A673 (cell line): ENCODE data around the gene AKNA. TPM values are rescaled to one million over a fixed set of nuclear protein-coding genes. Genes with fewer than 3 reads are reported as not detected.
"Not testable (repeated sequence)": the region's sequence is repeated elsewhere in the genome, so short reads cannot be mapped to it uniquely, and the experiment has no call there.

Experiments used
- BruUV-seq: library from RNA; stranded (reverse); fragments of 400-500 nt; replicated peaks from 2 replicates; lab custom pipeline; 2021; lab: Mats Ljungman, UMichigan
- CTCF ChIA-PET: fragments of 300-600 bp; sonication (Branson Sonifier 250); formaldehyde crosslinking; loops from one replicate; lab custom pipeline; 2022; ENCODE audit warnings: antibody characterized with exemption; lab: Charles Lee
- POLR2A ChIA-PET: fragments of 300-600 bp; sonication (Branson Sonifier 250); formaldehyde crosslinking; loops from one replicate; lab custom pipeline; 2022; ENCODE audit warnings: antibody characterized with exemption; ENCODE audit not compliant: low non-redundant PET; lab: Charles Lee
- DNase-seq: peaks from one replicate; pipeline ENCODE4 v3.0.0-alpha.2; 2015; ENCODE audit warnings: low spot score
- H3K27ac ChIP-seq: fragments of 200-600 bp; sonication (generic); 2 replicates; pipeline ENCODE4 v1.5.1; 2016; ENCODE audit warnings: mixed run types, low read depth, mild to moderate bottlenecking, mixed read lengths, antibody characterized with exemption, low read length; ENCODE audit not compliant: poor library complexity, severe bottlenecking
- H3K27me3 ChIP-seq: fragments of 200-600 bp; sonication (generic); replicated peaks from 2 replicates; pipeline ENCODE4 v1.6.1; 2017; ENCODE audit warnings: mixed run types, low read depth, mild to moderate bottlenecking, mixed read lengths, antibody characterized with exemption, low read length; ENCODE audit not compliant: insufficient read depth, poor library complexity
- H3K36me3 ChIP-seq: fragments of 200-600 bp; sonication (generic); 2 replicates; pipeline ENCODE4 v1.6.1; 2016; ENCODE audit warnings: mixed run types, mild to moderate bottlenecking, mixed read lengths, antibody characterized with exemption, low read length; ENCODE audit not compliant: insufficient read depth, poor library complexity, severe bottlenecking
- H3K4me1 ChIP-seq: fragments of 200-600 bp; sonication (generic); 2 replicates; pipeline ENCODE4 v1.6.1; 2017; ENCODE audit warnings: mixed run types, mild to moderate bottlenecking, mixed read lengths, antibody characterized with exemption, low read length; ENCODE audit not compliant: insufficient read depth, poor library complexity, severe bottlenecking
- H3K4me3 ChIP-seq: fragments of 200-600 bp; sonication (generic); 2 replicates; pipeline ENCODE4 v1.5.1; 2016; ENCODE audit warnings: low read depth, mixed run types, mild to moderate bottlenecking, mixed read lengths, low read length; ENCODE audit not compliant: poor library complexity, severe bottlenecking
- H3K9me3 ChIP-seq: fragments of 200-600 bp; sonication (generic); 2 replicates; pipeline ENCODE4 v1.6.1; 2016; ENCODE audit warnings: mixed run types, low read depth, mild to moderate bottlenecking, mixed read lengths, antibody characterized with exemption, low read length; ENCODE audit not compliant: poor library complexity, severe bottlenecking
- EZH2 ChIP-seq: fragments of 200-600 bp; sonication (generic); IDR thresholded peaks from 2 replicates; pipeline ENCODE4 v1.6.1; 2017; ENCODE audit warnings: borderline replicate concordance, low read depth, mild to moderate bottlenecking, mixed read lengths, antibody characterized with exemption, low read length; ENCODE audit not compliant: poor library complexity, severe bottlenecking
- intact Hi-C: fragments of 100-400 bp; cut with micrococcal nuclease; formaldehyde crosslinking; loops from one replicate; pipeline ENCODE4 v1.10.0; 2022; ENCODE audit not compliant: unreplicated experiment
- total RNA-seq: library from RNA; stranded (reverse); gene quantifications from 2 replicates; pipeline ENCODE4 v1.2.3, GENCODE V29; 2021
- TF ChIP-seq, protein P1 (sequence below): fragments of 300-800, 200-600 bp; sonication (generic); conservative IDR thresholded peaks from 2 replicates; pipeline ENCODE4 v1.5.1; 2017; ENCODE audit warnings: low read depth, mild to moderate bottlenecking, antibody characterized with exemption, low read length, moderate library complexity, mixed read lengths

Gene AKNA
- total RNA-seq, 1 experiment from 2014 or later, result 20.4 TPM

DNA sequence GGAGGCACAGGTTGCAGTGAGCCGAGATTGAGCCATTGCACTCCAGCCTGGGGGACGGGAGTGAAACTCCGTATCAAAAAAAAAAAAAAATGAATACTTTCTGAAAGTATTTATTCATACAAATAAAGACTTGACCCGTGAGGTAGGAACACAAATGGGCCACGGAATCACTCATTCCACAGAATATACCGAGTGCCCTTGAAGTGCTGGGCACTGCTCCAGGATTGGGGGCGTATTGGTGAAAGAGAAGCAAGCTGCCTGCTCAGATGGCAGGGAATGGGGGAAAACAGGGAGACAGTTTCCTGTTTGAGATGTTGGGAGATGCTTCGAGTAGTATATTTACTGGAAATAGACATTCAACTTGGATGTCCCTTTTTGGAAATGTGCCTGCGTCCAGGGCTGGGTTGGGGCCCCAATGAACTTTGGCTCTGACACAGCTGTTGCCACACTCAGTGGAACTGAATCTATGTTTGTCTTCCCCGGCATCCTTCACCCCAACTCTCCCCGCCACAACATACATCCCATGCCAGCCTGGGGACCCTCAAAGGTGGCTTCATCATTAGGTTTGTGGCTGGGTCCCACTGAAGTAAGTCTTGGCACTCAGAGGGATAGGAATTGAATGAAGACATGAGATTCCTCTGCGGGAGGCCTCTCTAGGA is 65.5 kb downstream of the AKNA start:
- BruUV-seq, H3K9me3 ChIP-seq, DNase-seq, POLR2A ChIA-PET, H3K4me1 ChIP-seq, H3K27ac ChIP-seq, intact Hi-C loops, H3K36me3 ChIP-seq, H3K4me3 ChIP-seq, CTCF ChIA-PET, H3K27me3 ChIP-seq: not testable (repeated sequence)

- no TSS peak for BruUV-seq
Measured at GRCh38 chr9:114321759-114322158, 66.0 kb downstream of the AKNA start.

DNA sequence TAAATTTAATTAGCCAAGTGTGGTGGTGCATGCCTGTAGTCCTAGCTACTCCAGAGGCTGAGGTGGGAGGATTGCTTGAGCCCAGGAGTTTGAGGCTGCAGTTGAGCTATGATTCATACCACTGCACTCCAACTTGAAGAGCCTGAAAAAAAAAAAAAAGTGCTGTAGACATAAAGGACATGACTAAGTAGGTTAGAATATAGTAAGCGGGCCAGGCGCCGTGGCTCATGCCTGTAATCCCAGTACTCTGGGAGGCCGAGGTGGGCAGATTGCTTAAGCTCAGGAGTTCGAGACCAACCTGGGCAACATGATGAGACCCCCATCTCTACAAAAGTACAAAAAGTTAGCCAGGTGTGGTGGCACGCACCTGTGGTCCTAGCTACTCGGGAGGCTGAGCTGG is 67.1 kb downstream of the AKNA start:
- CTCF ChIA-PET, H3K4me1 ChIP-seq, H3K27me3 ChIP-seq, H3K4me3 ChIP-seq, H3K27ac ChIP-seq, DNase-seq, H3K36me3 ChIP-seq, intact Hi-C loops, BruUV-seq, H3K9me3 ChIP-seq, POLR2A ChIA-PET: not testable (repeated sequence)

More at GRCh38 chr9:114321759-114322158, 66.0 kb downstream of the AKNA start:
- Histone ChIP-seq H3K9me3 (no peaks in the 10 kb centered on the region), H3K4me1 (peaks cover 4% of the 10 kb centered on the region), H3K4me3 (no peak overlapping the region), H3K27ac (no peak overlapping the region), H3K27me3 (no peaks in the 10 kb centered on the region), H3K36me3 (no peaks in the 10 kb centered on the region)
- ChIA-PET CTCF (no interaction called here), POLR2A (no interaction called here)
- TF ChIP-seq, protein P1, sequence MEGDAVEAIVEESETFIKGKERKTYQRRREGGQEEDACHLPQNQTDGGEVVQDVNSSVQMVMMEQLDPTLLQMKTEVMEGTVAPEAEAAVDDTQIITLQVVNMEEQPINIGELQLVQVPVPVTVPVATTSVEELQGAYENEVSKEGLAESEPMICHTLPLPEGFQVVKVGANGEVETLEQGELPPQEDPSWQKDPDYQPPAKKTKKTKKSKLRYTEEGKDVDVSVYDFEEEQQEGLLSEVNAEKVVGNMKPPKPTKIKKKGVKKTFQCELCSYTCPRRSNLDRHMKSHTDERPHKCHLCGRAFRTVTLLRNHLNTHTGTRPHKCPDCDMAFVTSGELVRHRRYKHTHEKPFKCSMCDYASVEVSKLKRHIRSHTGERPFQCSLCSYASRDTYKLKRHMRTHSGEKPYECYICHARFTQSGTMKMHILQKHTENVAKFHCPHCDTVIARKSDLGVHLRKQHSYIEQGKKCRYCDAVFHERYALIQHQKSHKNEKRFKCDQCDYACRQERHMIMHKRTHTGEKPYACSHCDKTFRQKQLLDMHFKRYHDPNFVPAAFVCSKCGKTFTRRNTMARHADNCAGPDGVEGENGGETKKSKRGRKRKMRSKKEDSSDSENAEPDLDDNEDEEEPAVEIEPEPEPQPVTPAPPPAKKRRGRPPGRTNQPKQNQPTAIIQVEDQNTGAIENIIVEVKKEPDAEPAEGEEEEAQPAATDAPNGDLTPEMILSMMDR, result no peak
- TF ChIP-seq EZH2, result no peak
- no peak for DNase-seq
- intact Hi-C loops, result no loop called here

DNA sequence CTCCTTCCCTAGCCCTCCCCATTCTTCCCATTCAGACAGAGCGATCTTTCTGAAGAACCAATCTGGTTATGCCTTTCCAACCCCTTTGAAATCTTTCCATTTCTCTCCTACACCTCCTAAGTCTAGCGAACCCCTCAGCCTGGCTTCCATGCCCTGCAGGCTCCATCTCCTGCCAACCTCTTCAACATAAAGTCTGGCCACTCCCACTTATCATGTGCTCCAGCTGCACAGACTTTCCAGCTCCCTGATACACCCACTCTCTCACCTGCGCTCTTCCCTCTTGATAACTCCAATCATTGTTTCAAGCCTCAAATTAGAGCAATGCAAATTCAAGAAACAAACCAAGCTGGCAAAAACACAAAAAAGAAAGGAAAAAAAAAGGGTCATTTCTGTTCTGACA is 68.6 kb downstream of the AKNA start:
- ChIA-PET POLR2A (no interaction called here), CTCF (no interaction called here)
- TF ChIP-seq, protein P1, result no peak
- no peak for TF ChIP-seq EZH2
- DNase-seq, result no peak
- H3K27me3 ChIP-seq, result no peaks in the 10 kb centered on the region
- BruUV-seq, result no TSS peak
- peaks cover 4% of the 10 kb centered on the region for H3K4me1 ChIP-seq
- no peaks in the 10 kb centered on the region for H3K36me3 ChIP-seq
- intact Hi-C loops, result no loop called here
- no peak overlapping the region for H3K4me3 ChIP-seq
- H3K9me3 ChIP-seq, result no peaks in the 10 kb centered on the region
- H3K27ac ChIP-seq, result no peak overlapping the region
